Measurements from ENCODE around the gene MYEOV.

The MYEOV gene

DNA sequence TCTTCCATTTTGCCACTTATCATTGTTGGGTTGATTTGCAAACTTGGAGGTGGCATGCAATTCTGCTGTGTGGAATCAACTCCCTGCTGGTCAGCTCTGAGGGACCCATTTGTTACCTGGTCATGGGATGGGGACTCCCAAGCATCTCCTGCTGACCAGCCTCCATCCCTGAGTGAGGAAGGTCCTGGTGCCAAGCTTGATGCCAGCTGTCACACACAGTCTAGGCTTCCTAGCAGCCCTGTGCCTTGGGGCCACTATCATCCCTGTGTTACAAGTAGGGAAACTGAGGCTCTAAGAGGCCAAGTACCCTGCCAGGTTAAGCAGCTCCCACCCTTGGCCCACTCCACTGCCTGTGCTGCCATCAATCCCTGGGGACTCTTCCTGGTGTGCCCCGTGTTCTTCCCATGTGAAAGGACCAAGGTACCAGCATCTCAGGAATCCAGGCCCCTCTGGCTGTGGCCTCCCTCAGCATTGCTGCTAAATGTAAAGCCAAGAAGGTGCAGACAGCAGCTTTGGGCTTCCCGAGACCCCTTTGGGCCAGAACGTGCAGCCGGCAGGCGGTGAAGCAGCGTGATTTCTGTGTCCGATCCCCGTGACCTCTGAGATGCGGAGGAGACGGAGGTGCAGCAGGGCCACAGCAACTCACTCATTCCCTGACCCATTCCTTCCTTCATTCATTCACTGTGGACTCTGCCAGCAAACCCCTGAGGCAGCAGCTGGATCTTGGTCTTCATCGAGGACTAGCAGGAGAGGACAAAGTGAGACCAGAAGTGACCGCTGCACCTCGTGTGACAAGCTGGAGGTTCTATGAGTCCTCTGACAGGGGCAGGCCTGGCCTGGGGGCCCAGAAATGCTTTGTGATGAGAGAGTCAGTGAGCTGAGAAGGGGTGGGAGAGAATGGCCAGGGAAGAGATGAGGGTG is 49.7 kb downstream of the MYEOV start:
- no peak for DNase-seq

GRCh38 chr11:69344570-69345145 is 50.7 kb downstream of the MYEOV start:
- DNase-seq: no peak
